Skin of body (tissue), 3 donors: Measurements from ENCODE around the gene PIGK. TPM values are rescaled to one million over a fixed set of nuclear protein-coding genes. Genes with fewer than 3 reads are reported as not detected.

ENCODE experiments used
- DNase-seq: peaks from one replicate; lab custom pipeline; 2025; lab: John Stamatoyannopoulos, UW
- small RNA-seq: library from RNA; depleted of rRNA; stranded (forward); fragments of <200 nt; gene quantifications from one replicate; pipeline ENCODE3, GENCODE V24; 2014; ENCODE audit warnings: low replicate concordance
- total RNA-seq: library from RNA; depleted of rRNA; stranded (reverse); fragments of >200 nt; gene quantifications from one replicate; pipeline ENCODE4 v1.2.3, GENCODE V29; 2014

PIGK gene
- total RNA-seq, 1 donor from 2014 or later: 19.8 TPM

- DNase-seq: no peak
Observed at GRCh38 chr1:77039739-77040138, 179.5 kb downstream of the PIGK start.

- DNase-seq: no peak
Observed at GRCh38 chr1:77039111-77039510, 180.1 kb downstream of the PIGK start.

Small RNA genes within 50 kb of the gene (small RNA-seq; reads per million reads assigned to genes)
- not detected for gene MIR7156

Other genes with a start within 250 kb of the PIGK start
- 6.4 TPM for gene AK5, start 62.6 kb upstream of the PIGK start, total RNA-seq